CD4-positive, alpha-beta T cell treated with Interferon gamma for 1 hour (primary cell): ENCODE data around the gene SEMA5A.

Source experiments
- DNase-seq: peaks from one replicate; pipeline ENCODE4 v3.0.0-alpha.2; 2020

SEMA5A gene

DNA sequence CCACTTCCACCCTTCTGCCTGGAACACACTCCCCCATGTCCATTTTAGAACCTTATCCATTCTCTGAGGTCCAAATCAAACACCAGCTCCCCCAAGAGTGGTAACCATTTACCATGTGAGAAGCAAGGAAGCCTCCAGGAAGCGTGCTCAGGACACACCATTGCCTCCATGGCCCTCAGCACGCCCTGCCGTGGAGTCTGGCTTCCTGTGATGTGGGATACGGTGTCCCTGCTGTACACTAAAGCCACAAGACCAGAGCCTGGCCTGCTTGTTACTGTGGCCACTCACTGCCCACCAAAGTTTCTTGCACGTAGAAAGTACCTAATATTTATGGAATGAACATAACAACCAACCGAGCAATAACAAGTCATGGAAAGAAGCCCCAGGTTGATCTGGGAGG lies 151.7 kb downstream of the SEMA5A start:
- no peak for DNase-seq

DNA sequence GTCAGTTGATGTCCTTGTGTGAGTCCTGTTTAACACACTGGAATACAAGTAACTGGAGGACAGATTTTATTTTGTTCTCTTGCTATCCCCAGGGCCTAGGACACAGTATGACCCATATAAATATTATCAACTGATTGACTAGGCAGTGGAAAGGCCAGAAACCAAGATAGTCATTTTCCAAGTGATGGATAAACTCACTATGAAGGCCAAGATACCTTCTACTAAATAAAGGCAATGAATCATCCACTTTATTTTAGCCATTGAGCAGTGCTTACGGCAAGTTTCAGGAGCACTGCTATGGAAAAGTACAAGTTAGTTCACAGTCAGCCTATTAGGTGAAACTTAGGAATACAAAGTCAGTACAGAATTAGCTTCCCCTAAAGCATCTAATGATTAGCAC lies 153.2 kb downstream of the SEMA5A start:
- no peak for DNase-seq

DNA sequence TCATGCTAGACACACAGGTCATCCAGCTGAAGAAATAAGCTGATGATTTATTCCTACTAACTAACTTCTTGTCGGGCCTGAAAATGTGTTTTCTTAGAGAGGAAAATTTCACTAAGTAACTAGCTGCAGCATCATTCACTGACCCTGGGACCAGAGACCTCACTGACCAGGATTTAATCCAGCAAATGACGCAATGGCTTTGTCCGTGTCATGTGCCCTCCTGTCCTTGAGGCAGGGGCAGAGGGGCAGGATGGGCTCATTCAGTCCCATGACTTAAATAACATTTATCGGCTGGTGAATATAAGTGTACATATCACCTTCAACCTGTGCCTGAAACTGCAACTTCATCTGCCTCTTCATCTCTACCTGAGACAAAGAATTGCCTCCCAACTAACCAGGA lies 154.8 kb downstream of the SEMA5A start:
- no peak for DNase-seq

DNA sequence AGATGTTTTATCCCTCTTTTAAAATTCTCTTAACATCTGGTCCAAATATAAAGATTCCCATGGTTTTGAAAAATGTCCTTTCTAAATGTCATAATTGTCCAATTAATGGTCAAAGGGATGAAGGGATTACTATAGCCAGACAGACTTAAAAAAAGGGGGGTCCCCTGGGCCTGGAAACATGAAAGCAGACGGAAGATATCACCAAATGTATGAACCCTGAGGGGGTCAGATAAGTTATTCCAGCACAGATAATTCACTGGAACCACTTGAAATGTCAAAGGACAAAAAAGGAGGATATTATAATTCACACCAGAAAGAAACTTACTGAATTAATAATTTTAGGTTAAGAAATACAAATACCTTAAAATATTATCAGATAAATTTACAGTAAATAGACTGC lies 155.8 kb downstream of the SEMA5A start:
- DNase-seq, result no peak

DNA sequence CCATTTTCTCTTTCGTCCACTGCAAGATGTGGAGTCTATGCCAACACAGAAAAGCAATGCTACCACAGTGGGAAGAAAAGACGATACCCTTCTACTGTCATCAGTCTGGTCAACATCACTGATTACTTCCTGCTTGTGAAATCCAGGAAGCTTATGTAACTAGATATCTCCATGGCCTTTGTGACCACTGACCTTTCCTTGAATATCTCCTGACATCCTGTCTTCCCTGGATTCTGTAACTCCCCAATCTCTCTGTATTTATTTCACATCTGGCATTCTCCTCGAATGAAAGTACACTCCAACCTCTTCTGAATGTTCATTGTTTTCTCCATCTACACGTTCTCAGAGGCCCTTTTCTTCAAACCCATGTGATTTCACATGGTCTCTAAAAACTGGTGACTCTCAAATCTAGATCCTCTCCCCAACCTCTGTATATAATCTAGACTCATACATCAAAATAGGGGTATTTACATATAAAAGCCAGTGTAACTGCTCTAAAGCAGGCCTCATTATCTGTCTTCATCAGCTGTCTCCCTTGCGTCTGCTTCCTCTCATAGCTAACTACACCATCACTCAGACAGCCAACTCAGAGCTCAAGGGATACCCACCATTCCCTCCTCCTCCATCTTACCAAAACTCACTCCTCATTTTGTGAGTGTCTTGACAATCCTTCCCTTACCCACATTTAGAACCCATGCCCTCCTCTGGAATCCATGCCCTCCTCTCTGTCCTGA lies 156.8 kb downstream of the SEMA5A start:
- DNase-seq, result no peak

DNA sequence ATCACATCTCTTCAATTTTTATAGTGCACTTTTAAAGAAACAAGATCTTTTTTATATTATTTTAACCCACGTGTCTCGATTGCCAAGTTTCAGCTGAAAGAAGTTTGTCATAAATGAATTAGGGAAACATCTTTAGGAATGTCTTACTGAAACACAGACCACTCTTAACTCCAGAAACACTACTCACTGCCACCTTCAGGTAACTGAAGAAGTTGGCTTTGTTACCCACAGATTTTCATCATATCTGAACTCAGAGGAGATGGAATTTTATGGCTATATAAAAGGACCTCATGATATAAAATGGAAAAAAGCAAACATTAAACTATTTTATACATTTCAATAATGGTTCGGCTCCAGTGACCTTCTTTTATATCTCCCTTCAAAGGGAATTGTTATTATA lies 158.0 kb downstream of the SEMA5A start:
- DNase-seq, result no peak

DNA sequence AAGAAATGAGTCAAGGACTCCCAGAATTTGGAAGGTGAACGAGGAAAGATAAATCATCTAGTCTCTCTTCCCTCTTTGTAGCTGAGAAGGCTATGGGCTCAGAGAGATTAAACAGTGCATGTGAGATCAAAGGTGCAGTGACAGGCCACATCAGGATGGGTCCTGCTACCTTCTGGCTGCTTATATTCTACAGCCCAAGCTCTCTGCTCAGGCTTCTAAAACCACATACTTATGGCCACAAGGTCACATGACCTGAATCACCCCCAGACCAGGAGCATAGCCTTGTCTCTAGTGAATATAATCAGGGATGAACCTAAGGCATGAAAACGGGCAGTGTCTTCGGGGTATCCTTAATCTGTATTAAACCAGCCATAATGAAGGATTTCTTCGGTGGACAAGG lies 158.9 kb downstream of the SEMA5A start:
- no peak for DNase-seq

DNA sequence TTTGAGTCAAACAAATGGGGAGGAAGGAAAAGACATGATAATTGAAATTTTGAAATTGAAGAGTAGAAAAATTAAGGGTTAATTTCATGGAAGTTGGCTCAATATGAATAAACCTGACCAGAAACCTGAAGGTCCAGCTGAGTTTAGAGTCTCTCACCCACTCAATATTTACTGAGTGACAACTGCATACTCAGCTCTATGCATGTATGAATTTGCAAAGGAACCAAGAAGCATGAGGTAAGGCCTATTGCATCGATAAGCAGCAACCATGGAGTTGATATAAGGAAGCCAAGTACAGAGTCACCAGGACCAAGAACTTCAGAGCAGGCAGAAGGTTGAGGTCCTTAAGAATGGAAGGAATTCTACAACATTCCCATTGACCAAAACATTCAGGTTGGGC lies 163.4 kb downstream of the SEMA5A start:
- no peak for DNase-seq

DNA sequence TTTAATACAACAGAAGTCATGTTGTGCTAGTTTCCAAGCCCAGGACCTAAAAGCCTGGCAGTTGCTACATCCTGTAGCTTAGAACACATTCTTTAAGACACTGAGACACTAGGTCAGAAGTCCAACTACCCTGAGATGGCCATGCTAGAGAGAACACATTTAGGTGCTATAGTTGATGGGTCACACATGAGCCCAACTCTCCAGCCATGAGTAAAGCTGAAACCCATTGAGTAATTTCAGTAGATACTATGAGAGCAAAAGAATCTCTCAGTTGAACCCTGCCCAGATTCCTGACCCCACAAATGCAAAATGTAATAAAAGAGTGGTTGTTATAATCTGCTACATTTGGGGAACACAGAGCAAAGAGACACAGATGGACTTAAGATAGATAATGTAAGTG lies 164.4 kb downstream of the SEMA5A start:
- no peak for DNase-seq

DNA sequence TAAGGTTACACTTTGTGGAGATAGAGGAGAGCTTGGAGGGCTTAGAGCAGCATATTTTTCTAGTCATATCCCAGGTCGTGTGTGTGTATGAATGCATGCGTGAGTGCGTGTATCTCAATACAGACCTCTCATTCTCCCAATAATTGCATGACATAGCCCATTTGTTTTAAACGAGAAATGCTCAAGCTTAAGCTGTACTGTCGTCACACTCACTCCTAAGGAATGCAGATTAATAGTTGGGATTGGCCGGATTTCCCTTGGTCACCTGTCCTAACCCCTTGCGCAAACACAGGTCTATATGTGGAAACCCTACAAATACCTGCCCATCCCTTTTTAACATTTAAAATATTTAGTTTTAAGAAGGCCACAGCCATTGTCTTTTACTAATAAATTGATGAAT lies 165.8 kb downstream of the SEMA5A start:
- no peak for DNase-seq

DNA sequence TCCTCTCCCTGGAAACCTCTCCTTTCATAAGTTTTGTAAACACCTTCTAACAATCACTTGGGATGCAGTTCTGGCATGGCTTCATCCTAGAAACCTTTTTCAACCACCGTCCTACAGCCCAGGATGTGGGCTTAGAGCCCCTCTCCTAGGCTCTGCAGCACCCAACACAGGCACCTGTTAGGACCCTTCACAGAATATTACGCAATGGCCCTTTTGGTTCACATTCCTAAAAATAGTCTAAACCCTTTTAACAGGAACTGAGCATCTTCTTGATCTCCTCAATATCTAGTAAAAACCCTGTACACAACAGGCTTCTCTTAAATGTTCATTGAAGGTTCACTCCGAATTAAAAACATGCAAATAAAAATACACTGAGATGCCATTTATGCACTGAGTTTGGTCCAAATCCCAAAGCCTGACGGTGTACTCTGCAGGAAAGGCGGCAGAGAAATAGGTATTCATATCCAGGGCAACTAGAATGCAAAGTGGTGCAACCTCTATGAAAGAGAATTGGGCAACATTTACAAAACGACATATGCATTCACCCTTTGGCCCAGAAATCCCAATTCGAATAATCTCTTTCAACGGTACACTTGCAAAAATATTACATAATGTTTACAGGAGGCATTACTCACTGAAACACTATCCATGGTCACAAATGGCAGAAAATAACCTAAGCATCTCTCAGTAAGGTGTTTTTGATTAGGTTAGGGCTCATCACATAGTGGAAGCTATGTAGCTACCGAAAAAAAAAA lies 169.3 kb downstream of the SEMA5A start:
- no peak for DNase-seq

DNA sequence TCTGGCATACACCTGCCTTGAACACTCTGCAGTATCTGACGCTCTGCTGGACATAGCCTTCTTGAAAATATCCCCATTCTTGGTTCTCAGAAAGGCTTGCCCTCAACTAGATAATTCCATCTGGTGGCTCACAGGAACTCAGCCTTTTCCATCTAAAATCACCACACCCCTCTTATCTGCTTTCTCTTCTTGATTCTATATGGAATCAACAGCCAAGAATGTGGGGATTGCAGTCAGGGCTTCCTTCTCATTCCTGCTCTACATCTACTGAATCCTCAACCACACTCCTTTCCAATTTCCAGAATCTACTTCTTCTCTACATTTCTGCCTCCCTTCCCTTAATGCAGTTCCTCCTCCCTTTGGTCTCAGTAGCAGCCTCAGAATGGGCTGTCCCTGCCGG lies 170.1 kb downstream of the SEMA5A start:
- DNase-seq, result no peak

DNA sequence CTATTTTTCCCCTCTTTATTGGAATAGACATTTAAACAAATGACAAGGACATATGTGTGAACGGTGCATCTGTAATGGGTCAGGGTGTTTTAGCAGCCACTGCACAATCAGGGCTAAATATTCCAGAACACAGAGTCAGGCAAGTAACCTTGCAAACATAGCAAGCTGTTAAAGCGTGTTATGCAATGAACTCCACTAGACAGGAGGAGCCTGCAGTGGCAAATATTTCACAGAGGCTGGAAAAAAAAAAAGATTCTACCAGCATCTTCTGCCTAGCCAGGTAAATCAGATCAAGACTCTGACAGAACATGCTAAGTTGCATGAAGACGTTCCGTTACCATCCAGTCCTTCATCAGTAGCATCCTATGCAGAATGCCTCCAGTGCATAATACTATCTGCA lies 171.8 kb downstream of the SEMA5A start:
- DNase-seq, result no peak

DNA sequence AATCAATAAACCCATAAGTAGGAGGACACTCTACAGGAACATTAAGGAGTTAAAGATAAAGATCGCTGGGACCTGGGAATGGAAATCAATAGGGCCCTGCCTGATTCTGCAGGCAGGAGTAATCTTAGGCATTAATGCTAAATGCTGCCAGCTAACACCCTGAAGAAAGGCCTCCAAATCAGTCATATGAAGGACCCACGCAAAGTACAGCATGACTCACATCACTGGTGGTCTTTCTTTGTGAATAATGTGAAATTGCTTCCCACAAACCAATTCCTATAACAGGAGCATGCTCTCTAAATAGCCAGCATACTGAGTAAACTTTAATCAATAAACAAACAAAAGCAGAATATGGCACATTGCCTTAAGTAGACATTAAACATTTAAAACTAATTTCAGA lies 172.3 kb downstream of the SEMA5A start:
- no peak for DNase-seq

DNA sequence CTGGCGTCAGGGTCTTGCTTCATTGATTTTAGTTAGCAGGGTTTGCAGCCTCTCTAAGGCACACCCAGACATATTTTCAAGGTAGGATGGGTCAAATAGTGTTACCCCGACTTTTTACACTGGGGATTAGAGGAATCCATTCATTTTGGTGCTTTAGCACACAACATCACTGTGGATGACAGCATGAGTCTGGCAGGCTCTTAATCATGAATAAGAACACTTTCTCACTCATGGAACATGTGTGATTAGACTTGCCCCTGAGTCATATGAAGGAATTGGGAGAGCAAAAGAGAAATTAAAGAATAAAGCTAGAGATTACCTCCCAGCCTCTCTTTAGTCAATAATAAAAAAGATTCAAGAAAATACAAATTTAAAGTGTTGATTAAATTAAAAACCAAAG lies 175.6 kb downstream of the SEMA5A start:
- no peak for DNase-seq

DNA sequence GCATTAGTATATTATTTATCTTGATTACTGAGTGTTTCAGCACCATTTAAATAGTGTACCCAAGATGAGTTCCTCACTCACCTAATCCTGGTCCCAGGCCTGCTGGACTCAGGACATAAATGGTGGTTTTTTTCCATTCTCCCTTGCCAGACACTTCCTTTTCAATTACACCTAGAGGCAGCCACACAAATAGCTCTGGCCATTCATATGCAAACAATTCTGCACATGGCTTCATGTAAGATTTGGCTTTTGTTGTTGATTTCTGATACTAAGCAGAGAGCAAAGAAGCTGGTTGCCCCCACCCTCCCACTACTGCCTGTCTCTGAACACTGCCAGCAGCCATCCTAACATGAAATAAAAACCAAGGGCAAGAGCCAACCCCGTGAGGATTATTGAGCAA lies 180.4 kb downstream of the SEMA5A start:
- no peak for DNase-seq

DNA sequence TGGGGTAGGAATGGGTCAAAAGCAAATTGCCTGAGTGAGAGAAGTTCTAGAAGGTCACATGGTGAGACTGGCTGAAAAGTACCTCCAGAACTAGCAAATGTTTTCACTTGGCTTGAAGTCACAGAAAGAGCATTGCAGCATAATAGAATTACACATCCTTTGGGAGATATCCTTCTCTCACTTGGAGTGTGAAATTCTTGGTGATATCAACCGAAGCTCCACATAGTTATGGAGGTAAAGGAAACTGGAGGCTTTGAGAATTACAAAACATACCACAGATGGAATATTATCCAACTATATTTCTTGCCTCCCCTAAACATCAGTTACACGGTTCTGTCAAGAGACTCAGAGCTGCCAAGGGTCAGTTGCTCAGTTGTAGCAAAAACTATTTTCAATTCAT lies 182.4 kb downstream of the SEMA5A start:
- no peak for DNase-seq

DNA sequence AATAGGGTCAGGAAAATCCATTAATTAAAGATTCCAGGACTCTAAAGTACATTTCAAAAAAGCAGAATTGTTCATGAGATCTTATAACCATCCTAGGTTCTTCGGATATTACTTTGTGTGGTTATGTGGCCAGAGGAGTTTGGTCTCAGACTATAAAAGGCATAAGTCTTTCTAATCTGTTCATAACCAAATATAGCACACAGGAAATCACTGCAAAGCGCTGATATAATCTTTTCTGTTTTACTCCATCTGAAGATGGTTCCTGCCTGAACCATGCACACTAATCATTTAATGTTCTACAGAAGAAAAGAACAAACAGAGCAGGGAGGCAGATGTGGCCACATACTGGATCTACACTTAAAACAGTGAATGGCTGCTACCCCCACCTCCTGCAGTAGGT lies 182.8 kb downstream of the SEMA5A start:
- DNase-seq, result no peak

DNA sequence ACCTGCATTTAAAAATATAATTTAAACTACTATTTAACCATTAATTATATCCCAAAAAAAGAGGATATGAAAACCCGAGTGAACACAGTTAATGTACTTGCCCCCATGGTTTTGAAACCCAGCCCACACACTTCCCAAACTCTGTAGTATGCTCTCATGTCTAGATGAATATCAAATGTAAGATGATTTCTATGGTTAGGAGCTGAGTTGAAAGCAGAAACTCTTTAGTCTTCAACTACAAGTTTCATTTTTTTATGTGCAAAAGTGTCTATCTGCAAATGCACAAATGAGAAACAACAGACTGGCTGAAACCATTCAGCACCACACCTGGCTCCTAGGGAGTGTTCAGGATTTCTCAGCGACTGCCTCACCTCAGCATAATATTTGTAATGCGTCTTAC lies 183.3 kb downstream of the SEMA5A start:
- no peak for DNase-seq

DNA sequence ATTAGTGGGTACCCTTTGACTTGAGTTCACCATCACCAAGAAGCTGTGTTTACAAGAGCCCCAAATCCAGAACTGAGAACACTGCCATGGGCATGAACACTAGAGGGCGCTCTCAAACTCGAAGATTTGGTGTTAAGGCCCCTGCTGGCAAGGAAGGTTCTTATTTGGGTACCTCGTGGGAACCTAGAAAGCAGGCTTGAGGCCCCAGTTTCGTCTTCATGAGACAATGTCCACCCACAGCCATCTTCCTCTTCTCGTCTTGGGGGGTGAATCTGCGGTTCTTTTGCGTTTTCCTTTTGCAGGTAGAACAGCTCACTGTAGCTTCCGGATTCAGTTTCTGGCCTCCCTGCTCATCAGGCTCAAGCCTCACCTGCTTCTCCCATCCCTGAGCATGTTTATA lies 184.0 kb downstream of the SEMA5A start:
- DNase-seq, result no peak

DNA sequence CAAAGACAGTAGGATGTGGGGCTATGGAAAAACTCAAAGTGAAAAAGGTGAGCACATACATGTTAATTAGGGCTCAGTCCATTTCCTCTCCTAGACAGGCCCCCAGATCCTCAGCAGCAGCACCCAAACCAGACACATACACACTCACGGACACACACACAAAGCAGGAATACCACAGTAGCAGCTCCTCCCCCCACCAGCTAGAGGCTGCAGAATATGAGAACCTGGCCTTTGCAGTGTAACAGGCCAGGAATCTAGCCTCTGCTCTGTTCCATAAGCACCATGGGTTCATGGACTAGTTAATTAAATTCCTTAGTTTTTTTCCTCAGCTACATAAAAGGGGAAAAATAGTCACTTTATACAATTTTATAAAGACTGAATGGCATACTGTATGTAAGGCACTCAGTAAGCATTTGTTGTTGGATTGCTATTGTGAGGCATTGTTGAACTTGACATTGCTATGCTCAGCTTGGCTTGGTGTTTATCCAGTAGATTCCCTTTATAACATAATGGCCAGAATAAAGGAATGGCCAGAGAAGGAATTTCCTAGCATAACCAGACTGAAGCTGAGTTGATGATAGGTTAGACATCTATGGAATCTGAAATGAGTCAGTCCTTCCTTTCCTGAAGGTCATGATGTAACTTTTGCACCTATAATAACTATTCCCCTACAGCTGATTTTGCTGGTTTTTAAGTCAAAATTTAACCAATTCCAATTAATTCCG lies 186.8 kb downstream of the SEMA5A start:
- no peak for DNase-seq

DNA sequence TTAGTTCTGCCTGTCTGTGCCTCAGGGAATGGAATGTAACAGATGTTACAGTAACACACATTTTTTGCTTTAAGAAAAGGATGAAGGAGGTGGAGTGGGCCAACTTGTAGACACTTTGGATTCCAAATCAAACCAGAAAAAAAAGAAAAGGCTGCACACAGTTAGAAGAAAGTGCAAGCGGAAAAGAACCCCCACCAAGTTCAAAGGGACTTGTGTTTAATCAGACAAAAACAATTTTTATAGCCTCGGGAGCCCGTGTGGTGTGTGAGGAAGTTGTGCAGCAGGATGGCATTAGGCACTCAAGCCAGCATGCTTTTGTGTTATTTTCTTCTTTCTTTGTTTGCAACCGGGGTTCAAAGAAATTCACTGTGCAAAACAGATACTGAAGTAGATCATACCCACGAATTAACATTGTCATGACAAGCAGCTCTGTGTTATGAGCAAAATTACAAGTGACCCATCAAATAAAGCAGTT lies 189.5 kb downstream of the SEMA5A start:
- no peak for DNase-seq

DNA sequence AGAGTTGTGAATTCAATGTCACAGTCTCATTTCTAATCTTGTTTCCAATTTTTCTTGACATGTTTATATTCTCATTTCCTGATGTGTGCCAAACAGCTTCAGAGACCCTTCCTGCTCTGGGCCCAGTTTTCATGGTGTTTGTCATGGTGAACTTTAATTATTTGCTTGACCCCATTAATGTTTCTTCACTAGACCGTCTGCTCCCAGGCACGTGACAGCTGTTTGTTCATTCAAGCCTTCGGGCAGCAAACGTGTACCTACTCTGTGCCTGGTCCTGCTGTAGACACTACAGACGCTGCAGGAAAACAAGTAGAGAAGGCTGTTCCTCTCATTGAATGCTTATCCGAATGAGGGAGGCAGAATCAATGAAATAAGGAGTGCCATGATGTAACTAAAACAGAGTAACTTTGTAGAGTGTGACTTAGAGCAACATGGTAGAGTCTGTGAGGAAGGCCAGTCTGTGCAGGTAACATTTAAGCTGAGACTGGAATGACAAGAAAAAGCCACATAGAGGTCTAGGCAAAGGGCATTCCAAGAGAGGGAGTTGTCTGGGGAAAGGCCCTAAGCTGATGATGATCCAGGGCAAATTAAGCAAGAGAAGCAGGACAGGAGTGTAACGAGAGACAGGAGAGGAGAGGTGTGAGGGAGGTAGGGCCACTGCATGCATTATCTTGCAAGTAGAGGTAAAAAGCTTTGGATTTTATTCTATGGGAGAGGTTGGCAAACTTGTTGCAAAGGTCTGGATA lies 191.4 kb downstream of the SEMA5A start:
- DNase-seq, result no peak
